GM12878 (cell line): Measurements from ENCODE around the gene GMDS. TPM values are rescaled to one million over a fixed set of nuclear protein-coding genes. Genes with fewer than 3 reads are reported as not detected.

Source experiments
- ATAC-seq: fragments of 200-7000 bp; cut with Tn5 transposase; 3 replicates; pipeline ENCODE4 v1.9.1; 2020; ENCODE audit warnings: mild to moderate bottlenecking, moderate library complexity
- BruUV-seq: library from RNA; stranded (reverse); fragments of 400-500 nt; replicated peaks from 2 replicates; lab custom pipeline; 2021; lab: Mats Ljungman, UMichigan
- CTCF ChIA-PET: fragments of 300-600 bp; sonication (Branson Sonifier 250); formaldehyde crosslinking; extraction: SDS; loops from one replicate; lab custom pipeline; 2021; ENCODE audit warnings: inconsistent platforms; lab: Yijun Ruan, JAX
- POLR2A ChIA-PET: fragments of 350-600 bp; formaldehyde crosslinking; extraction: SDS; loops from one replicate; lab custom pipeline; 2021; ENCODE audit warnings: inconsistent platforms; lab: Charles Lee
- RAD21 ChIA-PET: fragments of 300-600 bp; sonication (Branson Sonifier 250); formaldehyde crosslinking; loops from one replicate; lab custom pipeline; 2023; ENCODE audit warnings: antibody characterized with exemption; ENCODE audit not compliant: unreplicated experiment; lab: Charles Lee
- SMC1A ChIA-PET: fragments of 300-600 bp; sonication (Branson Sonifier 250); formaldehyde crosslinking; loops from one replicate; lab custom pipeline; 2023; ENCODE audit not compliant: unreplicated experiment, uncharacterized antibody; lab: Charles Lee
- DNase-seq: peaks from one replicate; pipeline ENCODE4 v3.0.0-alpha.2; 2011; ENCODE audit warnings: low read depth, low spot score
- FAIRE-seq: peaks from 3 replicates; lab custom pipeline; 2011; peaks lifted over from hg19 to GRCh38; lab: Jason Lieb, UNC
- H2AFZ ChIP-seq: 2 replicates; pipeline ENCODE4 v1.6.0; 2011; ENCODE audit warnings: low read depth, low read length, control low read depth; ENCODE audit not compliant: control insufficient read depth
- H3K27ac ChIP-seq: 2 replicates; pipeline ENCODE4 v1.5.1; 2011; ENCODE audit warnings: control low read depth; ENCODE audit not compliant: control insufficient read depth, insufficient read depth
- H3K27me3 ChIP-seq, 2 experiments: replicated peaks in 1 of 2; 2 replicates each; pipeline versions ENCODE4 v1.6.0 to v1.6.1; 2011; ENCODE audit warnings: low read length in 1 of 2; ENCODE audit not compliant: control insufficient read depth in 2 of 2, insufficient read depth in 2 of 2
- H3K36me3 ChIP-seq, 2 experiments: 2 replicates each; pipeline ENCODE4 v1.5.1; 2011; ENCODE audit warnings: low read length in 1 of 2; ENCODE audit not compliant: control insufficient read depth in 2 of 2, insufficient read depth in 2 of 2
- H3K4me1 ChIP-seq: 2 replicates; pipeline ENCODE4 v1.6.1; 2011; ENCODE audit warnings: mild to moderate bottlenecking, low read length, moderate library complexity, mixed read lengths; ENCODE audit not compliant: control insufficient read depth, insufficient read depth
- H3K4me2 ChIP-seq: 2 replicates; pipeline ENCODE4 v1.6.0; 2011; ENCODE audit warnings: control low read depth; ENCODE audit not compliant: control insufficient read depth, insufficient read depth
- H3K4me3 ChIP-seq: fragments of 200-600 bp; sonication (generic); 2 replicates; pipeline ENCODE4 v1.5.1; 2016
- H3K79me2 ChIP-seq: 2 replicates; pipeline ENCODE4 v1.6.0; 2011; ENCODE audit warnings: low read length; ENCODE audit not compliant: control insufficient read depth, insufficient read depth
- H3K9ac ChIP-seq: 2 replicates; pipeline ENCODE4 v1.8.0; 2011; ENCODE audit warnings: low read length, control low read depth, mixed read lengths; ENCODE audit not compliant: control insufficient read depth, insufficient read depth
- H3K9me3 ChIP-seq: replicated peaks from 3 replicates; pipeline ENCODE4 v1.5.1; 2011; ENCODE audit warnings: mild to moderate bottlenecking, low read length; ENCODE audit not compliant: control insufficient read depth, insufficient read depth
- H4K20me1 ChIP-seq: 2 replicates; pipeline ENCODE4 v1.6.0; 2011; ENCODE audit not compliant: control insufficient read depth, insufficient read depth
- BCL11A ChIP-seq: IDR thresholded peaks from 2 replicates; pipeline ENCODE4 v1.6.1; 2011; ENCODE audit warnings: low read depth, low read length
- CREM ChIP-seq: IDR thresholded peaks from 2 replicates; pipeline ENCODE4 v1.6.1; 2014; ENCODE audit warnings: antibody characterized with exemption, low read depth
- ETV6 ChIP-seq, 2 experiments: fragments of 450-650 bp in 1 of 2; IDR thresholded peaks in 1 of 2; conservative IDR thresholded peaks in 1 of 2; 2 replicates each; pipeline ENCODE4 v1.6.1; 2014; ENCODE audit warnings: antibody characterized with exemption in 1 of 2, borderline replicate concordance in 1 of 2, low read depth in 1 of 2, mild to moderate bottlenecking in 1 of 2, moderate library complexity in 1 of 2
- RBBP5 ChIP-seq: fragments of 200-600 bp; sonication (generic); conservative IDR thresholded peaks from 2 replicates; pipeline ENCODE4 v1.6.1; 2016
- SPI1 ChIP-seq: IDR thresholded peaks from 2 replicates; pipeline ENCODE4 v1.6.1; 2011; ENCODE audit warnings: low read depth, mild to moderate bottlenecking, low read length, moderate library complexity, borderline replicate concordance; ENCODE audit not compliant: insufficient read depth
- SUPT20H ChIP-seq: IDR thresholded peaks from 2 replicates; pipeline ENCODE4 v1.6.1; 2011; ENCODE audit warnings: low read depth, mild to moderate bottlenecking, low read length, moderate library complexity, borderline replicate concordance; ENCODE audit not compliant: control insufficient read depth
- ZNF207 ChIP-seq: fragments of 450-650 bp; IDR thresholded peaks from 2 replicates; pipeline ENCODE4 v1.6.1; 2014; ENCODE audit warnings: antibody characterized with exemption, mild to moderate bottlenecking, borderline replicate concordance
- ZNF217 ChIP-seq: fragments of 450-650 bp; IDR thresholded peaks from 2 replicates; pipeline ENCODE4 v1.6.1; 2017; ENCODE audit warnings: antibody characterized with exemption, mild to moderate bottlenecking
- WGBS: methylation state at CpG from one replicate; pipeline ENCODE4 v1.1.6; 2016; ENCODE audit warnings: low lambda C conversion rate; ENCODE audit not compliant: insufficient replicate concordance, insufficient coverage; ENCODE audit errors: missing lambda C conversion rate; 5-methylcytosine and 5-hydroxymethylcytosine counted together
- in situ Hi-C: fragments of 300-500 bp; cut with MboI; formaldehyde crosslinking; loops from 9 replicates; pipeline ENCODE4 v1.14.3; 2018; ENCODE audit warnings: mixed read lengths
- intact Hi-C: fragments of 100-400 bp; cut with micrococcal nuclease; formaldehyde crosslinking; loops from one replicate; pipeline ENCODE4 v1.14.2; 2022; ENCODE audit not compliant: unreplicated experiment
- polyA plus RNA-seq, 11 experiments: library from polyadenylated mRNA; depleted of rRNA in 4 of 11; unstranded in 6 of 11; stranded (reverse) in 5 of 11; fragments of >200 nt; fragmentation: Nextera tagmentation in 4 of 11; fragmentation: Illumina TruSeq in 1 of 11; extraction: Ambion mirVana in 4 of 11; extraction: Trizol in 1 of 11; gene quantifications; 1 replicate in 1 of 11; 2 replicates in 10 of 11; pipeline versions ENCODE4 v1.2.1 to v1.2.3, GENCODE V29; 2011 to 2016; ENCODE audit warnings: inconsistent platforms in 2 of 11, missing spikeins in 2 of 11, low read depth in 1 of 11
- total RNA-seq, 4 experiments: library from RNA; depleted of rRNA in 3 of 4; stranded (reverse); fragments of >200 nt in 3 of 4; fragmentation: Illumina TruSeq in 1 of 4; extraction: Trizol in 1 of 4; gene quantifications; 2 replicates each; pipeline versions ENCODE4 v1.2.1 to v1.2.3, GENCODE V29; 2013 to 2021
- TF ChIP-seq, protein P1 (sequence below): fragments of 450-650 bp; formaldehyde crosslinking; IDR thresholded peaks from 2 replicates; pipeline ENCODE4 v1.4.0; 2022; ENCODE audit warnings: mild to moderate bottlenecking, moderate library complexity

GMDS gene
- total and polyA plus RNA-seq, 10 of the 15 experiments (the other 5 are each of a cell fraction or from before 2014, with no cell fraction given), result 0.61 to 53.8 (median 29.3) TPM

DNA sequence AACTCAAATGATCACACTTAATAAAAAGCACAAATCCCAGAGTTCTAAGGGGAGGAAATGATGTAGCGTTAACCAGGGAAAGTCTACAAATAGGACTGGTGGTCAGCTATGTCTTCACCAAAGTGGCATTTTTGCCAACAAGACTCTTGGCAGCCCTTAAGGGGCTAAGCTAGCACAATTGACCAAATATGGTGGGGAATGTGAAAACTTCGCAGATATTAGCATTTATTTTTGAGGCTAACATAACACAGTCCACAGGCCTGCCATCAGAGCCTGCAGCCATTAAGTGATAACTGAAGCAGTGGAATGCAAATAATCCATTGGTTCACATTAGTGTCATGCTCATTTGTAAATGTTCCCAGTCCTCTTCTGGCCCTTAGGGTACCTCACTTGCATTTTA lies 361.1 kb downstream of the GMDS start (continued):
- TF ChIP-seq SUPT20H (no peak), RBBP5 (no peak), SPI1 (no peak)
- TF ChIP-seq, protein P1, sequence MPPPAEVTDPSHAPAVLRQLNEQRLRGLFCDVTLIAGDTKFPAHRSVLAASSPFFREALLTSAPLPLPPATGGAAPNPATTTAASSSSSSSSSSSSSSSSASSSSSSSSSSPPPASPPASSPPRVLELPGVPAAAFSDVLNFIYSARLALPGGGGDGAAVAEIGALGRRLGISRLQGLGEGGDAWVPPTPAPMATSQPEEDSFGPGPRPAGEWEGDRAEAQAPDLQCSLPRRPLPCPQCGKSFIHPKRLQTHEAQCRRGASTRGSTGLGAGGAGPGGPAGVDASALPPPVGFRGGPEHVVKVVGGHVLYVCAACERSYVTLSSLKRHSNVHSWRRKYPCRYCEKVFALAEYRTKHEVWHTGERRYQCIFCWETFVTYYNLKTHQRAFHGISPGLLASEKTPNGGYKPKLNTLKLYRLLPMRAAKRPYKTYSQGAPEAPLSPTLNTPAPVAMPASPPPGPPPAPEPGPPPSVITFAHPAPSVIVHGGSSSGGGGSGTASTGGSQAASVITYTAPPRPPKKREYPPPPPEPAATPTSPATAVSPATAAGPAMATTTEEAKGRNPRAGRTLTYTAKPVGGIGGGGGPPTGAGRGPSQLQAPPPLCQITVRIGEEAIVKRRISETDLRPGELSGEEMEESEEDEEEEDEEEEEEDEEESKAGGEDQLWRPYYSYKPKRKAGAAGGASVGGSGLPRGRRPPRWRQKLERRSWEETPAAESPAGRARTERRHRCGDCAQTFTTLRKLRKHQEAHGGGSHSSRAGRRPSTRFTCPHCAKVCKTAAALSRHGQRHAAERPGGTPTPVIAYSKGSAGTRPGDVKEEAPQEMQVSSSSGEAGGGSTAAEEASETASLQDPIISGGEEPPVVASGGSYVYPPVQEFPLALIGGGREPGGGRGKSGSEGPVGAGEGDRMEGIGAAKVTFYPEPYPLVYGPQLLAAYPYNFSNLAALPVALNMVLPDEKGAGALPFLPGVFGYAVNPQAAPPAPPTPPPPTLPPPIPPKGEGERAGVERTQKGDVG (CRISPR knock-in tag), result no peak

DNA sequence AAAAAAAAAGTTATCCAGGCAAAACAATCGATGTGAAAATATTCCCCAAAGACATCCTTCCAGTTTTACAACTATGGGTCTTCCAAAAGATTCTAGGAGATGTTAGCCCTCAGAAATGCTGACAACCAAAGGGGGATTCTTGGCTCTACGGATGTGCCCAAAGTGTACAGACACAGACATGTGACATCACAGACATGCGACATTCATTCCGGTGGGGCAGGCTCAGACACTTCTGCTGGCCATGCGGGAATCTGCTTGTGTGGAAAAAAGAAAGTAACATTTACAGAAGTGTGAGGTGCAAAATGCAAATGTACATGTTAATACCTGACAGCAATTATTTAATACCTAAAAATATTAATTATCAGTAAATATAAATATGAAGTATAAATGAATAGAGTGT lies 367.1 kb downstream of the GMDS start:
- TF ChIP-seq ZNF207, result no peak
- no peak for TF ChIP-seq SPI1
- TF ChIP-seq CREM, result no peak
- no peak for TF ChIP-seq BCL11A
- no peak for TF ChIP-seq ETV6 (conservative IDR thresholded peaks at IDR 0.05 in 1 of 2, IDR thresholded peaks at IDR 0.05 in 1 of 2; ENCODE audit: borderline replicate concordance in 1 of 2, low read depth in 1 of 2)
- no peak for TF ChIP-seq ZNF217
- no peak overlapping the region for H3K4me2 ChIP-seq
- intact Hi-C loops, result no loop called here
- H3K4me3 ChIP-seq, result no peak overlapping the region
- H2AFZ ChIP-seq, result no peak overlapping the region
- ChIA-PET SMC1A (no interaction called here), POLR2A (no interaction called here), RAD21 (no interaction called here), CTCF (no interaction called here)
- no peaks in the 10 kb centered on the region for H3K27me3 ChIP-seq
- H3K9me3 ChIP-seq, result no peaks in the 10 kb centered on the region
- no peaks in the 10 kb centered on the region for H3K79me2 ChIP-seq
- no peak for ATAC-seq
- H3K4me1 ChIP-seq, result no peaks in the 10 kb centered on the region
- H4K20me1 ChIP-seq, result no peaks in the 10 kb centered on the region
- H3K36me3 ChIP-seq, result no peaks in the 10 kb centered on the region
- H3K27ac ChIP-seq, result no peak overlapping the region
- FAIRE-seq, result no peak
- DNase-seq, result no peak
- no TSS peak for BruUV-seq
- in situ Hi-C loops, result no loop called here
- 98% methylated on average over 5 of the region's 5 CpGs for WGBS
- H3K9ac ChIP-seq, result no peak overlapping the region
